HuH-7 (cell line): Measurements from ENCODE around the gene TSC22D1.

Experiments
- DNase-seq: peaks from one replicate; pipeline ENCODE4 v3.0.0; 2011; ENCODE audit warnings: low spot score

TSC22D1 gene

DNA sequence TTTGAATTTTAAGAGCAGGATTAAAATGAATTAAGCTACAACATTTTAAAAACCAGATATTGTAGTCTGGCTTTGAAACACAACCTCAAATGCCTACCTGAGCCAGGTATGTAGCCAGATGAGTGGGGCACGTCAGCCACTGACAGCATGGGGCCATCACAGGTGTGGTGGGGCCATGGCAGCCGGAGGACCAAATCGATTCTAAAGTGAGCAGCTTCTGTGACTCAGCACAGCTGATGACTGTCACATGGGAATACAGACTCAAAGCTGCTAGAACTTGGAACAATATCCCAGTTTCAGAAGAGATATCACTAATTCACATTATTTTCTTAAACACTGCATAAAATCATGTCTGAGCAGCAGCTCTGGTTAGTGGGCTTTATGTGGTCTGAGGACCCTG, 149.7 kb downstream of the TSC22D1 start:
- DNase-seq: no peak

DNA sequence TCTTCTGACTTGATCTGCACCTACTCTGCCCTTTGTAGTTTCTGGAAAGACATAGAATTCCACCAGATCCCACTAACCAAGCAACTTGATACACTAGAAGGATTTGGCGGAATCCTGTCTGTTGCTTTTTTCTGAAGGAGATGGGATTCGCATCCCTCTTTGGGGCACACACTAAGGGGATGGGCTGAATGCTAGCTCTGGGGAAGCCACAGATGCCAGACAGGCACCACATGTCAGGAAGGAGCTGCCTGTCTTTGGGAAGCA, 150.4 kb downstream of the TSC22D1 start:
- DNase-seq: no peak

DNA sequence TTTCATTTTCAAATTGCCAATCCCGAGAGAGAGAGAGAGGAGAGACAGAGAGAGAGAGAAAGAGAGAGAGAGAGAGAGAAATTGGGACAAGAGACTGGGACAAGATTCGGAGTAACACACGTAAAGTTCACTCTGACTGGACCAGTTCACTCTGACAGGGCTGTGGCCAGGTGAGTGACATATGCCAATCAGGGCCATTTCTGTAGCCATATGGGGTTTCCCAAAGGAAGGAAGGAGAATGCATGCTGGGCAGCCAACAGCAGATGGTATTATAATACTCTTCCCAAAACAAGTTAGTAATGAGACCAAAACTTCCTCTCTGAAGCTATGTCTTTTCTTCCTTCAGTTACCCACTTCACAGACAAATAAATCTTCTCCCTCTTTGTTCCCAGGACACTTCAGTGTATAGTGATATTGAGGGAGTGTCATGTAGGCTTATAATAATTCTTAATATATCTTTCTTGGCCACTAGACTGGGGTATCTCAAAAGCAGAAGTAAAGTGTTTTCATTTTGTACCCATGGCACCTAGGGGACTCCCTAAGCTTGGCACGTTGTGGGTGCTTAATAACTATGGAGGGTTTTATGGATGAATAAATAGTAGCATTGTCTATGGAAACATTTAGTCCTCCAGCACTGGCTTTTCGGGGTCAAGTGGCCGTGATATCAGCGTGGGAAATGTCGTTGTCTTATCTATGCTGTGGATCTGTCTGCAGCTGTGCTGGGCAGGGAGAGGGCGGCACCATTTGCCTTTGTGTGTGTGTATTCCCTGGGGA, 150.9 kb downstream of the TSC22D1 start:
- DNase-seq: no peak

DNA sequence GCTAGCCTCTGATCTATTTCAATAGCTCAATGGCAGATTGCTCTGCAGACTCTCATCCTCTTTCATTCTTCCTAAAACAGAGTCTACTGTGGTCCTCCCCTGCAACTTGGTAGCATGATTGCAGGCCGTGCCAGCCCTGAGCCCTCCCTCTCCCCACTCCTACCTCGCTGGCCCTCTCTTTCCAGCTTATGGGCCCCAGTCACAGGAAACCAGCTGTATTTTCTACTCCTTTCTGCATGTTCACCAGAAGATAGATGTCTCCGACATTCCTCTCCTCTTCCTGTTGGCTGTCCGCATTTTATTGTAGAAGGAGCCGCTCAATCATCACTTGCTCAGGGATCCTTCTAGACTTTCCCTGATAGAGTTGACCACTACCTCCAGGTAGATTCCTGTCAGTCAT, 152.3 kb downstream of the TSC22D1 start:
- DNase-seq: no peak

DNA sequence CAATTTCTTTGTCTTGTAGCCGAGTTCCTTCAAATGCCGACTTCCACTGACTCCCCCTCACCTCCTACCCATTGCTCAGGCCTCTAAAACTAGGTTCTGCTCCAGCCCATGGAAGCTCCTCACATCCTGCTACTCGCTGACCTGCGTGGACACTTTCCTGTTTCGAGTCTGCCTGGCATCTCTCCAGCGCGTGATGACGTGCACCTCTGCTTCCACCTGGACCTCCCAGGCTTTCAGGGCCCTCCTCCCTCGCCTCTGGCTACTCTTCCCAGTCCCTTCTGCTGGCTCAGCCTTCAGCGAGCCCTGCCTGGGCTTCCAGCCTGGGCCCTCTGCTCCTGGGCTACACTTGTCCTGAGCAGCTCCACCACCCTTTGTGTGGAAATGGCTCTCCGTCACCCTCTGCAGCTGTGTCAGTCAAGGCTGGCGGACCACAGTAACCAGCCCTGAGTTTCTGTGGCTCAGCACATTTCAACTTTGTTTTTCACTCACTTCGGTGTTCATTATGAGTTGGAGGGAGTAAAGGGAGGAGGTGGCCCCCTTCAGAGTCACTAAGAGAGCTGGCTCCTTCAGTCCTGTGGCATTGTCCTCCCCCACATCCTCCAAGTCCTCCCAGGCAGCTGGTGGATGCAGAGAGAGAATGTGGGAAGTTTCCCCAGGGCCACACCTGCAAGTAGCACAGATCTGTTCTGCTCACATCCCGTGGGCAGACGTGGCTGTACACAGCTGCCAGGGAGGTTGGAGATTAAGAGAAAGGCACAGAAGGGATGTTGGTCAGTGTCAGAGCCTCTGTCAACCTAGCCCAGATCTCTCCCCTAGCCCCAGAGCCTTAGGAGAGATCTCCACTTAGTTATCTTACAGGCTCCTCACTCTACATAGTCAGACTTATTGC, 153.1 kb downstream of the TSC22D1 start:
- DNase-seq: no peak

DNA sequence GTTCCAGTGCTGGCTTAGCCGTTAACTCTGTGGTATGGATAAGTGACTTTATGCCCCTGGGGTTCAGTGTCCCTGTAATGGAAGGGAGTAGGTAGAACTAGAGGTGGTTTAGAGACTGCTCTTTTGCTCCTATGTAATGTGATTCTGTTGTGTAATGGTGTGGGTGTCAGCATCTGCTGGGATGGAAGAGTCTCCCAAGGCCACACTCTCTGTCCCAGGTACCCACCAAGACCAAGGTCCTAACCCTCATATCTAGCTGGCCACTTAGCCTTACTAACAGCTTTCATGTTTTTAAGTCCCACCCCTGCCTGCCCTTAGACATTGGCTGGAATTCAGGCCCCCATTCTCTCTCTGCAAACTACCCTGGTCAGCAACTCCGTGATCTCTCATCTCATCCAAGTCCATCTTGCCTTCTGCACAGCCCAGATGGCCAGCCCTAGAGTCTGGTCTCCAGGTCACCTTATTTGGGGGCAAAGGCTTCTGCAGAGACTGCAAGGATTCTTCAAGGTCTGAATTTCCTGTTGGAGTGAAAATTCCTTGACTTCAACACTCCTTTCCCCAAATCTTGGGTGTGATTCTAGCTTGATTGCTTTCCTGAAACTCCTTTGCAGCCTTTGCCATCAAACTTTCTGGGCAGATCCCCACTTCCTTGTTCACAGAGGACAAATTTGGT, 154.1 kb downstream of the TSC22D1 start:
- no peak for DNase-seq

DNA sequence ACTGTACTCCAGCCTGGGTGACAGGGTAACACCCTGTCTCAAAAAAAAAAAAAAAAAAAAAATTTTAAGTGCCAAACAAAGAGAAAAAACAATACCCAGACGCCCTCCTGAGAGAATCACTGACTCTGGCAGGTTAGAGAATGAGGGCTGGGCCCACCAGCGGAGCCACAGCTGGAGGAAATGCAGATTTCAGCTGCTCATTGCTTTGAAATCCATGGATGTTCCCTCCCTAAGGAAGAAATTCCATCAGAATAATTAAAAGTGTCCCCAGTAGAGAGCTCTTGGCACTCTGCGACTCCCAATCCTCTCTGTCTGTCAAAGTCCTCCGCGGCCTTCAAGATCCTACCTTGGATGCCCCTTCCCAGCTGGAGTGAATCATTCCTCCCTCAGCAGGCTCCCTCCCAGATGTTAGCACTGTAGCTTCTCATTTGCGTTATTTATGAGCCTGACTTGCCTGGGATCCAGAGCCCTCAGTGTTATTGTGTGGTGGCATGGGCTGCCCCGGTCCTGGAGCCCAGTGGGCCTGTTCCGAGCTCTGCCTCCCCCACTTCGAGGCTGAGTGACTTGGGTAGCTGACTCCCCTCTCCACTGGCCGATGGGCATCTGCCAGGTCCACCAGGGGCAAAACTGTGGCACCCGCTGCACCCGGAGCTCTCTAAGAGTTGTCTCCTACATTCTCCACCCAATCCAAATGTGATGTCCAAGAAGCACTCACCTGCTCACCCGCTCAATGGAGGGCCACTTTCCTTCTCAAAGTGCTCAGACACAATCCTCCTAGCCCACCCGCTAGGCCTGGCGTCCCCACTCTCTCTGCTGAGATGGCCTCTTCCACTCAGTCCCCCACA, 155.5 kb downstream of the TSC22D1 start:
- DNase-seq: no peak

DNA sequence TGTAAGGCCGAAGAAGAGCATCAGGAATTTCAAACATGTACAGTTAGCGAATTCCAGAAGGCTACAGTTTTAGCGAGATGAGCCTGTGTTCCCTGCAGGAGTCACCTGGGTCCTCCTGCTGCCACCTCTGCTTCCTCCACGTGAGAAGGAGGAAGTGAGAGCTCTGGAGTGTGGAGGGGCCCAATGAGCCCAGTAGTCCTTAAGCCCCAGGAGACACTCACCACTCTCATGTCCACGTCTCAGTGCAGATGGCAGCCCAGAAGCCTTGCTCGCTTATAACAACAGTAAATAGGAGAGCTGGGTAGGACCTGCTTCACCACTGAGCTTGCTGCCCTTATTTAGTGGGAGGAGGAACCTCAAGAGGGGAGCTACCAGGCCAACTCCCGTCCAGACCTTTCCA, 158.3 kb downstream of the TSC22D1 start:
- DNase-seq: no peak

DNA sequence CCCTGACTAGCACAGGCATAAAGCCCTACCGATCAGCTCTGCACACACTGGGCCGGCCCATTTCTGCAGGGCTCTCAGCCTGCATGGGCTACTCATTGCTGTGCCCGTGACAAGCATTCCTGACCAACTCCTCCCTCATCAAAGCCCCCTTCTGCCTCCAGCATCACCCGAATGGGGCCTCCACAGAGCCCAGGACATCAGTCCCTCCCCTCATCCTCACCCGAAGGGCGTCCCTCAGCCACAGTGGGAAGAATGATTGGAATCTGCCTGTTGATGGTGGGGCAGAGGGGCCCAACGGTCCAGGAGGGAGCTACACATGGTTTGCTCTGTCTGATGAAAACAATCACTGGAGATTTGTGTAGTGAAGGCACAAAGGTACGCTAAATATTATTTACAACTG, 158.7 kb downstream of the TSC22D1 start:
- no peak for DNase-seq

DNA sequence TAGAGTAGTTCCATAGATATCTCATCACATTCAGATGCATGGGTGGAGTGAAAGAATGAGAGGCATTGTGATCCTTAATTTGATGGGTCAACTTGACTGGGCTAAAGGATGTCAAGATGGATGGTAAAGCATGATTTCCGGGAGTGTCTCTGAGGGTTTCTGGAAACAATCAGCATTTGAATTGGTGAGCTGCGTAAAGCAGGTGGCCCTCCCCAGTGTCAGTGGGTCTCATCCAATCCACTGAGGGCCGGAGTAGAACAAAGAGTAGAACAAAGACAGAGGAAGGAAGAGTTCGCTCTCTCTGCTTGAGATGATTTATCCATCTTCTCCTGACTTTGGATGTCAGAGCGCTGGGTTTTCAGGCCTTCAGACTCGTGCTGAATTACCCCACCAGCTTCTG, 159.4 kb downstream of the TSC22D1 start:
- DNase-seq: no peak

DNA sequence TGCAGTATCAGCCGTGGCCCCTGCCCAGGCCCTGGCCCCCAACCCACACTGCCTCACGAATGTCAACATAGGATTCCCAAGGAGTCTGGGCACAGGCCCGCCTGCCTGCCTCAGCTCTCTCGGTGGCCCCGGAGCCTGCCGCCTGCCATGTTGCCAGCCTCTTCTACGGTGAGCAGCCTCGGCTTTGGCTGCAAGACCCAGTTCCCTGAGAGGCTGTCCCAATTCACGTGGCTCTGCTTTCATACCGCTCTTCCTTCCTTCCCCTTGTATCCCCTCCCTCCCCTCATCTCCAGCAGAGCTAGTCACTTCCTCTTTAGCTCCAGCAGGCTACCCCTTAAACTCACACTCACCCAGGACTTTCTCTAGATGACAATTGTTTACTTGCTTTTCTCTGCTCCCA, 159.8 kb downstream of the TSC22D1 start:
- no peak for DNase-seq

DNA sequence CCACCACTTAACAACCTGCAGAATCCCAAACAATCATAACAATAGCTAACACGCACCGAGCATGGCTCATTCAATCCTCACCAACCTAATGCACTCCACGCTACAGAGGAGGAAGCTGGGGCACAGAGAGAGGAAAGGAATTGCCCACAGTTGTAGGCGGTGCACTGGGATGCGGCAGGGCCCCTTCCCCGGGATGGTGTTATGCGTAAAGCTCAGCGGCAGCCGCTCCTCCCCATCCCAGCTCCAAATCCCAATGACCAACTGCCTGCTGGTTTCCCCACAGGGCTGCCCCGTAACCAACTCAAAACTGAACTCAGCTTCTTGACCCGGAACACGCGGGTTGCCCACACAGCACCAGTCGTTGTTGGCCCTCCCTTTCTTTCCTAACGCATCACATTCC, 160.3 kb downstream of the TSC22D1 start:
- no peak for DNase-seq

DNA sequence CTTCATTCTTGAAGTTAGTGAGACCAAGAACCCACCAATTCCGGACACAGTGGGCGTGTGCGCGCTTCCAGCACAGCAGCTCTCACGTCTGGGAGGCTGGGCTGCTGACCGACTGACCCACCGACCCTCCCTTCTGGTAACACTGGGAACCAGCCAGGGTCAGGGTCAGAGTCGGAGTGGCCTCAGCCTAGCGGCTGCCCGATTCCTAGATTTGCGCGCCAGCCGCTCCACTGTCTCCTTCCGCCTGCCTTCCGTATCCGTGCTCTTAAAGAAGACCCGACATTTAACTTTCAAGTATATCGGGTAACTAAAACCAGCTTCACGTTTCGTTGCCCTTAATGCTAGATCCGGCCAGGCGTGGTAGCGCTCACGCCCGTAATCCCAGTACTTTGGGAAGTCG, 161.4 kb downstream of the TSC22D1 start:
- DNase-seq: no peak

DNA sequence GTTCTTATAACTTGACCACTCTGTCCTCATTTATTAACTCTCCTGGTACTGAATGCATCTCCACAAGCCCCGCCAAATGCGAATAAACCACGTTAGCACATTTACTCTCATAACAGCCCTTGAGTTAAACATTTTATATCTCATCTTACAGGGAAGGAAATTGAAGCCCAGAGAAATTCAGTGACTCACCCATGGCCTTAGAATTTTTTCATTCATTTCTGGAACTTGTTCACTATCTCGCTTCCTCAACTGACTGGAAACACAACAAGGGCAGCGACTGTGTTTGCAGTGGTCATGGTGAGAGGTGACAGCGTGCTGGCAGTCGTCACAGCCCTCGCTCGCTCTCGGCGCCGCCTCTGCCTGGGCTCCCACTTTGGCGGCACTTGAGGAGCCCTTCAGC, 163.0 kb downstream of the TSC22D1 start:
- no peak for DNase-seq

DNA sequence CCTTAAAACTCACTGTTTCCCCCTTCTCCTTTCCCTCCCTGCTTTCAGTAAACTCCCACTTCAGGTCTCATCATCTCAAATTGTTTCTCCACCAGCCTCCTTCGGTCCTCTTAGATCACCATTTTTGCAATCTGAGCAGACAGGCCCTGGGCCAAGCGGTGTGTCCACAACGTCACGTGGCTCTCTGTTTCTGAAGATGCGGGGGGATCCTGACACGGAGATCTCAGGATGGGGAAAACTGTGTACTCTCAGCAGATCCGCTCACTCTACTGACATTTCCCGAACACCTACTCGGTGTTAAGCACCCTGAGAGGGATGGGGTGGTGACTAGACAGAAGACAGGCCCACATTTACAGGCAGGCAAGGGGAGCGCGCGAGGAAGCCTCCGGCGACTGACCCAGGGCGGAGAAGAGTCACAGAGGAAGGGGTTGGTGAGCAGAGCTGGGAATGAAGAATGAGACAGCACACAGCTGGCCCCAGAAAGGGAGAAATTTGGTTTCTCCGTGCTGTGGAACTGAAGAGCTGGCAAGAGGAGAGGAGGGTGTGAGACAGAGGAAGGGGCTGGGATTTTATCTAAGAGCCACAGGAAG, 163.7 kb downstream of the TSC22D1 start:
- DNase-seq: no peak

DNA sequence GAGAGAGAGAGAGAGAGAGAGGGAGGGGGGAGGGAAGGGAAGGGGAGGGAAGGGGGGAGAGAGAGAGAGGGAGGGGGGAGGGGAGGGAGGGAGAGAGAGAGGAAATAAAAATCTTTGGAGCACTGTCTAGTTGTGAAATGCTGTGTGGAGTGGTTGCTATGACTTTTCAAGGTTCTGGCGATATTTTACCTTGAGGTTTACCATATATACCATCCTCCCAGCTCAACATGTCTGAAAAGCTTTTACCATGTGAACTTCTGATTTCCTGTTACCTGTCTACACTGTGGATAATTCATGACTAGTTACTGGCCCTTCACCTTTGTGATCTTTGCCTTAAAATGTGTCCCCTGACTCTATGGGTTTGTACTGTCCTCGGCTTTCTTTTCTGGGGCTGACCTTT, 164.3 kb downstream of the TSC22D1 start:
- no peak for DNase-seq

DNA sequence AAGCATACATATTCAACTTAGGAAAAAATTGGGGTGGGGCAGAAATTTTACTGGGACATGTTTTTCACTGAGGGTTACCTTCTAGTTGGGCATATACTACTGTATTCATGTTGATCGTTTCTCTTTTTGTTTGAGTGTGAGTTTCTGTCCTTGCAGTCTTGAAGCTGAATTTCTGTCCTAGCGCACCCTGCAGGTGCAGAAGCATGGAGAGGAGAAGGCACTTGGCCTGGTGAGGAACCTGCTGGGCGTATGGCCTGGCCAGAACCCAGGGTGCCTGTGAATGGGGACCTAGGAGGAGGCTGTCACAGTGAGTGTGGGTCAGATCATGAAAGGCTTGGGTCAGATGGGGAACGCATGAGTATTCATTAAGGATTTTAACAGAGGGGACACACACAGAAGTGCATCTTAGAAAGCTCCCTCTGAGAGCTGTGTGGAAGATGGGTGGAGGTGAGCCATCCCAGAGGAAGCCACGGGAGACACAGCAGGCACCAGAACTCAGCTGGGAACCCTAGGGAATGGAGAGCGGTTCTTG, 165.7 kb downstream of the TSC22D1 start:
- no peak for DNase-seq

DNA sequence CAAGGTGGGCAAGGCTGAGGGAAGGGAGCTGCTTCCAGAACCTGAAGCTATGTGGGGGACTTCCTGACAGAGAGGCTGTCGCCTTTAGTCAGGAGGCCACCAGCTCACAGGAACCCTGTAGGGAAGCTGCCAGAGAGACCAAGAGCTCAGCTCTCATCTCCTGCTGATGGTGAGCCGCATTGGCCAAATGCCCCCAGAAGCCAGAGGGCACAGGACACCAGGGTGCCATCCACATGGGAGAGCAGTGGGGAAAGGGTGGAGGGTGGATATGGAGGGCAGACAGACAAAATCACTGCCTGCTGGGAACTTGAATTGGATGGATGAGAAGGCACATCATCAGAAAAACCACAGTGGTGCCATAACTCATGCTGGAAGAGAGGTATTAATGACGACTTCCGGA, 166.5 kb downstream of the TSC22D1 start:
- no peak for DNase-seq

DNA sequence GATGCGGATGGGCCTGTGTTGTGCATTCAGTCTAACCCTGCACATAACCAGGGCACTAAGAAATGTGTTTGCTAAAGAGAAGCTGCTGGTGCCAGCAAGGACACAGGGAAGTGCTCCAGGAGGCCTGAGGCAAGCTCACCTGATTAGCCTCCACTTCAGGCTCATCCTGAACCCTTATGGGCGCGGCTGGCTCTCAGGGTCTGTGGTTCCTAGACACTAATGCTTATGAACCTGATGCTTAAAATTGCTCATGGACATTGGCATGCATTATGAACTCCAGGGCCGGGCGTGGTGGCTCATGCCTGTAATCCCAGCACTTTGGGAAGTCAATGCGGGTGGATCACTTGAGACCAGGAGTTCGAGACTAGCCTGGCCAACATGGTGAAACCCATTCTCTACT, 168.2 kb downstream of the TSC22D1 start:
- DNase-seq: no peak

DNA sequence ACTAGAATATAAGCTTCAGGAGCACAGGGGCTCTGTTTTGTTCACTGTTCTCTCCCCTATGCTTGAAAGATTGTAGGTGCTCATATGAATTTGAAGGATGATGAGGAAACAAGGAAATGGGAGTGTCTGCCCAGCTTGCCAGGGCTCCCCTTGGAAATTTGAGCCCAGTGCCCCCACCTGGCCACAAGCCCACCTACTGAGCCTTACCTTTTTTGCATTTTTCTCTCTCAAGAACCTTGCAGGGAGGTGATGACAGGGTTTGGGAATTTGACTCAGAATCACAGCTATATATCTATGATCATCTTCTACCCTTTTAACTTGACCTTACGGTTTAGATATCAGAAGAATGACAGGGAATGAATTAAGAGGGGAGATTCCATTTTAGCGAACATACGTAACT, 168.8 kb downstream of the TSC22D1 start:
- no peak for DNase-seq

DNA sequence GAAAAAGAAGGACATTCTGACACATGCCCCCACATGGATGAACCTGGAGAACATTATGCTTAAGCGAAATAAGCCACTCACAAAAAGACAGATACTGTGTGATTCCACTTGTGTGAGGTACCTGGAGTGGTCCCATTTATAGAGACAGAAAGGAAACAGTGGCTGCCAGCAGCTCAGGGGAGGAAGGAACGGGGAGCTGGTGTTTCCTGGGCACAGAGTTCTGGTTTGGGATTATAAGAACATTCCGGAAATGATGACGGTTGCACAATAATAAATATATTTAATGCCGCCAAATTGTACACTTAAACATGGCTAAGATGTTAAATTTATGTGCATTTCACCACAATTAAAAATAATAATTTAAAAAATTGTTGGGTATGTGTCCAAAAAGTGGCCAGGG, 169.5 kb downstream of the TSC22D1 start:
- DNase-seq: no peak
